SKM-1 treated with dmso at 0.1 percent for 144 hours (cell line): ENCODE data around the gene ZAR1L.

Experiments used
- DNase-seq: peaks from one replicate; lab custom pipeline; 2025; ENCODE audit not compliant: unreplicated experiment; lab: John Stamatoyannopoulos, UW

ZAR1L gene

GRCh38 chr13:32256243-32256642 lies 58.9 kb downstream of the ZAR1L start:
- no peak for DNase-seq

GRCh38 chr13:32255724-32256109 lies 59.4 kb downstream of the ZAR1L start:
- DNase-seq = no peak

GRCh38 chr13:32254916-32255723 lies 60.0 kb downstream of the ZAR1L start:
- DNase-seq = no peak

GRCh38 chr13:32254416-32254815 lies 60.7 kb downstream of the ZAR1L start:
- no peak for DNase-seq

GRCh38 chr13:32253911-32254399 lies 61.2 kb downstream of the ZAR1L start:
- no peak for DNase-seq
